GM12878 (cell line): Measurements from ENCODE around the gene TNKS2. TPM values are rescaled to one million over a fixed set of nuclear protein-coding genes. Genes with fewer than 3 reads are reported as not detected.

Experiments
- ATF2 ChIP-seq: IDR thresholded peaks from 2 replicates; pipeline ENCODE4 v1.6.1; 2012; ENCODE audit warnings: low read length, inconsistent platforms
- BACH1 ChIP-seq: fragments of 450-650 bp; IDR thresholded peaks from 2 replicates; pipeline ENCODE4 v1.6.1; 2017; ENCODE audit warnings: mild to moderate bottlenecking, borderline replicate concordance
- BHLHE40 ChIP-seq, 2 experiments: fragments of 450-650 bp in 1 of 2; IDR thresholded peaks; 2 replicates each; pipeline ENCODE4 v1.6.1; 2011 to 2017; ENCODE audit warnings: low read depth in 2 of 2, borderline replicate concordance in 1 of 2, improper control_type of control experiment in 1 of 2, low read length in 1 of 2, mild to moderate bottlenecking in 1 of 2
- CREM ChIP-seq: IDR thresholded peaks from 2 replicates; pipeline ENCODE4 v1.6.1; 2014; ENCODE audit warnings: antibody characterized with exemption, low read depth
- CTCF ChIP-seq, 3 experiments: IDR thresholded peaks in 2 of 3; conservative IDR thresholded peaks in 1 of 3; 2 replicates each; pipeline ENCODE4 v1.5.1; 2011; ENCODE audit warnings: low read depth in 3 of 3, low read length in 3 of 3, mild to moderate bottlenecking in 3 of 3, control low read depth in 2 of 3, moderate library complexity in 2 of 3, inconsistent platforms in 1 of 3, mixed read lengths in 1 of 3; ENCODE audit not compliant: control insufficient read depth in 2 of 3, insufficient read depth in 1 of 3; ENCODE audit errors: extremely low read depth in 1 of 3
- DPF2 ChIP-seq: fragments of 450-650 bp; IDR thresholded peaks from 2 replicates; pipeline ENCODE4 v1.6.1; 2017; ENCODE audit warnings: mild to moderate bottlenecking
- IKZF1 ChIP-seq: fragments of 450-650 bp; conservative IDR thresholded peaks from 2 replicates; pipeline ENCODE4 v1.6.1; 2017; ENCODE audit warnings: antibody characterized with exemption, mild to moderate bottlenecking
- LARP7 ChIP-seq: fragments of 450-650 bp; IDR thresholded peaks from 2 replicates; pipeline ENCODE4 v1.6.1; 2017; ENCODE audit warnings: mild to moderate bottlenecking
- MAX ChIP-seq: IDR thresholded peaks from 2 replicates; pipeline ENCODE4 v1.6.1; 2012; ENCODE audit warnings: low read depth, low read length, improper control_type of control experiment
- MEF2B ChIP-seq: fragments of 450-650 bp; IDR thresholded peaks from 2 replicates; pipeline ENCODE4 v1.6.1; 2018; ENCODE audit warnings: mild to moderate bottlenecking, moderate library complexity; ENCODE audit not compliant: partially characterized antibody, poor library complexity, severe bottlenecking
- MLLT1 ChIP-seq: fragments of 450-650 bp; IDR thresholded peaks from 2 replicates; pipeline ENCODE4 v1.6.1; 2016; ENCODE audit warnings: mild to moderate bottlenecking
- NFYB ChIP-seq: IDR thresholded peaks from 2 replicates; pipeline ENCODE4 v1.6.1; 2011; ENCODE audit warnings: low read depth, mild to moderate bottlenecking, low read length, improper control_type of control experiment, moderate library complexity; ENCODE audit not compliant: insufficient read depth
- NKRF ChIP-seq: fragments of 450-650 bp; conservative IDR thresholded peaks from 2 replicates; pipeline ENCODE4 v1.6.1; 2017; ENCODE audit warnings: mild to moderate bottlenecking, moderate library complexity
- NR2C2 ChIP-seq: IDR thresholded peaks from 2 replicates; pipeline ENCODE4 v1.6.1; 2011; ENCODE audit warnings: borderline replicate concordance, low read depth; ENCODE audit not compliant: control insufficient read depth, insufficient read length
- RUNX3 ChIP-seq: IDR thresholded peaks from 2 replicates; pipeline ENCODE4 v1.6.1; 2012; ENCODE audit warnings: low read length, inconsistent platforms
- STAT3 ChIP-seq: IDR thresholded peaks from 2 replicates; pipeline ENCODE4 v1.6.1; 2011; ENCODE audit warnings: low read depth, low read length, improper control_type of control experiment
- ZBED1 ChIP-seq: IDR thresholded peaks from 2 replicates; pipeline ENCODE4 v1.6.1; 2016; ENCODE audit warnings: borderline replicate concordance
- ZNF274 ChIP-seq: IDR thresholded peaks from one replicate; pipeline ENCODE4 v1.8.0; 2011; ENCODE audit not compliant: insufficient read length, insufficient read depth
- polyA plus RNA-seq, 11 experiments: library from polyadenylated mRNA; depleted of rRNA in 4 of 11; unstranded in 6 of 11; stranded (reverse) in 5 of 11; fragments of >200 nt; fragmentation: Nextera tagmentation in 4 of 11; fragmentation: Illumina TruSeq in 1 of 11; extraction: Ambion mirVana in 4 of 11; extraction: Trizol in 1 of 11; gene quantifications; 1 replicate in 1 of 11; 2 replicates in 10 of 11; pipeline versions ENCODE4 v1.2.1 to v1.2.3, GENCODE V29; 2011 to 2016; ENCODE audit warnings: inconsistent platforms in 2 of 11, missing spikeins in 2 of 11, low read depth in 1 of 11
- total RNA-seq, 4 experiments: library from RNA; depleted of rRNA in 3 of 4; stranded (reverse); fragments of >200 nt in 3 of 4; fragmentation: Illumina TruSeq in 1 of 4; extraction: Trizol in 1 of 4; gene quantifications; 2 replicates each; pipeline versions ENCODE4 v1.2.1 to v1.2.3, GENCODE V29; 2013 to 2021

Gene TNKS2
- total and polyA plus RNA-seq, 10 of the 15 experiments (the other 5 are each of a cell fraction or from before 2014, with no cell fraction given) = 2.9 to 24.2 (median 6.9) TPM

GRCh38 chr10:91908337-91909116 is 110.3 kb downstream of the TNKS2 start (continued):
- 0 out of 2 replicates have a peak, but pooled peaks have one; percentile 13 for TF ChIP-seq MLLT1
- TF ChIP-seq BHLHE40 (IDR thresholded peaks at IDR 0.05; ENCODE audit: borderline replicate concordance in 1 of 2, low read depth in 2 of 2, low read length in 1 of 2) = peak in 1 of 2 experiments; percentile 71; a peak in 2 of 4 replicates
- no peak for TF ChIP-seq ATF2
- no peak for TF ChIP-seq ZNF274
- peak; percentile 45 to 62 (median 53) for TF ChIP-seq CTCF (IDR thresholded peaks at IDR 0.05 in 2 of 3, conservative IDR thresholded peaks at IDR 0.05 in 1 of 3; ENCODE audit: control insufficient read depth in 2 of 3, extremely low read depth in 1 of 3, insufficient read depth in 1 of 3, low read depth in 3 of 3, low read length in 3 of 3)
- TF ChIP-seq MAX = peak; percentile 81
- peak; percentile 17 for TF ChIP-seq MEF2B
- peak; percentile 93 for TF ChIP-seq LARP7
- no peak for TF ChIP-seq NR2C2
- peak; percentile 96 for TF ChIP-seq IKZF1
- 0 out of 2 replicates have a peak, but pooled peaks have one; percentile 30 for TF ChIP-seq NFYB
- peak; percentile 85 for TF ChIP-seq RUNX3
- TF ChIP-seq DPF2 = peak; percentile 79
- no peak for TF ChIP-seq CREM
- no peak for TF ChIP-seq STAT3
- peak; percentile 86 for TF ChIP-seq NKRF
- TF ChIP-seq BACH1 = 0 out of 2 replicates have a peak, but pooled peaks have one; percentile 56
- TF ChIP-seq ZBED1 = no peak
- TF ChIP-seq, all 136 proteins: peak for 35
